Pulmonary artery endothelial cell (primary cell): ENCODE data around the gene ACP7. TPM values are rescaled to one million over a fixed set of nuclear protein-coding genes. Genes with fewer than 3 reads are reported as not detected.
"Not testable (repeated sequence)": the region's sequence is repeated elsewhere in the genome, so short reads cannot be mapped to it uniquely, and the experiment has no call there.

Source experiments
- DNase-seq: peaks from one replicate; pipeline ENCODE4 v3.0.0-alpha.2; 2011; ENCODE audit warnings: low read depth, low spot score
- total RNA-seq: library from RNA; depleted of rRNA; stranded (reverse); fragments of >200 nt; gene quantifications from 2 replicates; pipeline ENCODE4 v1.2.3, GENCODE V29; 2014

The ACP7 gene, protein sequence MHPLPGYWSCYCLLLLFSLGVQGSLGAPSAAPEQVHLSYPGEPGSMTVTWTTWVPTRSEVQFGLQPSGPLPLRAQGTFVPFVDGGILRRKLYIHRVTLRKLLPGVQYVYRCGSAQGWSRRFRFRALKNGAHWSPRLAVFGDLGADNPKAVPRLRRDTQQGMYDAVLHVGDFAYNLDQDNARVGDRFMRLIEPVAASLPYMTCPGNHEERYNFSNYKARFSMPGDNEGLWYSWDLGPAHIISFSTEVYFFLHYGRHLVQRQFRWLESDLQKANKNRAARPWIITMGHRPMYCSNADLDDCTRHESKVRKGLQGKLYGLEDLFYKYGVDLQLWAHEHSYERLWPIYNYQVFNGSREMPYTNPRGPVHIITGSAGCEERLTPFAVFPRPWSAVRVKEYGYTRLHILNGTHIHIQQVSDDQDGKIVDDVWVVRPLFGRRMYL
- total RNA-seq = 0.20 and 0.21 TPM in 2 replicates

DNA sequence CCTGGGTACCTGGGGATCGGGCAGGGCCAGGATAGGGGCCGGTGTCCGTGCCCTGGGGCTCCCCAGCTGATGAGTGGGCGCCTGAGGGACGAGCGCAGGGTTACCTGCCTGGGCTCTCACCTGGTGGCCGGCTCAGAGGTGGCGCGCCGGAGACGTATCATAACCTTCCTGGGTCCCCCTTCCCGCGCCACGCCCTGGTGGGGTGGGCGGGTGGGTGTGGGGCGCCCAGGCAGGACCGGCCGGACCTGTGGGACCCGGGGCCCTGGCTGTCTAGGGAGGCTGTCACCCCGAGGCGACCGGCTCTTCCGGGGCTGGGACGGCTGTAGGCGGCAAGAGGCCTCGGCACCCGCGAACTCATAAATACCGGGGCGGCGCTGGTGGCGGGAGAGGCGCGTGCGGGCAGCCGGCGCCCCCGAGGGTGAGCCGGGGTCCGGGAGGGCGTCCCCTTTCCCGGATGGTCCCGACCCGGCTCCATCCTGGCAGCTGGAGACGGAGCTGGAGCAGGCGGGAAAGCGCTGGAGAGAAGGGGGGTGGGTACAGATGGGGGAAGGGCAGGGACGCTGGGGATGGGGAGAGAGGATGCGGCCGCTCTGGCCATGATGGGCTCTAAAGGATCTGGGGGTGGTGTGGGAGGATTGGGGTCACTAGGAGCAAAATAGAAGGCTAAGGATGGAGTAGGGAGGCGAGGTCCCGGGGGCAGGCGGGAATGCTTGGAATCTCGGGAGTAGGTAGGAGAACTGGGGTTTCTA is at the start of gene ACP7:
TSS of gene ACP7 (plus strand) at position 386 of the 749 bp plus-strand sequence. CDS start 902 bp downstream, outside the sequence.
- no peak for DNase-seq

DNA sequence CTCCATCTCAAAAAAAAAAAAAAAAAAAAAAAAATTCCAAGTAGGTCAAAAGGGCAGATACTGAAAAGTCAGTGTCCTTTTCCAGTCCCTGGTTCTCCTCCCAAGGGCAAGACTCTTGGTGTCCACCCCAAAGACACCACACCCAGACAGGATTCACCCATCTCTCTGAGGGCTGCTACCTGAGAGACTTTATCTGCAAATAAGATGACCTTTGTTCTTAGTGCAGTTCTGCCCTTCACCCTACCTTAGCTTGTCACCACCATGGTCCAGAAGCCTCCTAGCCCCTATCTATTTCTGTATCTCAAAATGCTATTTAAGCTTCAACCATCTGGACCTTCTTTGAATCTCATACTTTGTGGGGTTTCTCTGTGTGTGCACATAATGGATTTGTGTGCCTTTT is 47.6 kb upstream of the ACP7 start:
- DNase-seq = no peak

DNA sequence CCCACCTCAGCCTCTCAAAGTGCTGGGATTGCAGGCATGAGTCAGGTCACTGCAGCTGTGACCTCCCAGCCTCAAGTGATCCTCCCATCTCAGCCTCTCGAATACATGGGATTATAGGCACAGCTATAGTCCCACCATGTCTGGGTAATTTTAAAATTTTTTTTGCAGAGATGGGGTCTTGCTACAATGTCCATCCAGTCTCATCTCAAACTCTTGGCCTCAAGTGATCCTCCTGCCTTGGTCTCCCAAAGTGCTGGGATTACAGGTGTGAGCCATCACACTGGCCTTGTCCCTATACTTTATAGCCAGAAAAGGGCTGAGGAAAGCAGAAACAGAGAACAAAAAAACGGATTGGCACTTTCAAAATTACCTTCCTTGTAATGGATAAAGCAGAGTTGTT is 47.0 kb upstream of the ACP7 start:
- DNase-seq = no peak

DNA sequence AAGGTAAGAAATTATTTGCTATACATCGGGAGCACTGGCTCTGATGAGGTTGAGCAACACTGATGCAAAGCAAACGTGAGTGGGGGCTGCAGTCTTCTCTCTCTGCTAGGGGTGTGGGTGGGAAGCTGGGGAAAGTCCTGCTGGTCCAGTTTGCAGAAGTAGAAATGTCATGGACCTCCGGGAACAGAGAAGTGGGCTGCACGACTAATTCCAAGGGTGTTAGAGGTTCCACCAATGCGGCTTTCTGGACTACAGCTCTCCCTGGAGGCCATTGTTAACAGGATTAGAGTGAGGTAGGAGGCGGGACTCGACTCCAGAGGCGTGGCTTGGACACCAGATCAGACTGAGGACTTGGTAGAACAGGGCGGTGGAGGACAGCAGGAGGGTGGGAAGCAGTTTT is 46.1 kb upstream of the ACP7 start:
- DNase-seq = peak; percentile 11

DNA sequence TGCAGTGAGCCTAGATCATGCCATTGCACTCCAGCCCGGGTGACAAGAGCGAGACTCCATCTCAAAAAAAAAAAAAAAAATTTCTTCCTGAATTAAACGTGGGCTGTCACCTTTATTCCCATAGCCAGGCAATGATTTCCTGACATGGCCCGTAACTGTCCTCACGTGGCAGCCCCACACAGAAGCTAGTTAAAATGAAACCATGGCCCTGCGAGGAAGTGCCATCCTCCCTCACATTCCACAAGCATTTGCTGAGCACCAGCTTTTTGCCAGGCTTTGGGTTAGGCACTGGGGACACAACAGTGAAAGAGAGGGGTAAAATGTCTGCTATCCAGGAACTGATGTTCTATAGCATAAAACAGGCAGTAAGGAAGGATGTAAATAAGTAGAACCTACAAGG is 38.7 kb upstream of the ACP7 start:
- DNase-seq = no peak

DNA sequence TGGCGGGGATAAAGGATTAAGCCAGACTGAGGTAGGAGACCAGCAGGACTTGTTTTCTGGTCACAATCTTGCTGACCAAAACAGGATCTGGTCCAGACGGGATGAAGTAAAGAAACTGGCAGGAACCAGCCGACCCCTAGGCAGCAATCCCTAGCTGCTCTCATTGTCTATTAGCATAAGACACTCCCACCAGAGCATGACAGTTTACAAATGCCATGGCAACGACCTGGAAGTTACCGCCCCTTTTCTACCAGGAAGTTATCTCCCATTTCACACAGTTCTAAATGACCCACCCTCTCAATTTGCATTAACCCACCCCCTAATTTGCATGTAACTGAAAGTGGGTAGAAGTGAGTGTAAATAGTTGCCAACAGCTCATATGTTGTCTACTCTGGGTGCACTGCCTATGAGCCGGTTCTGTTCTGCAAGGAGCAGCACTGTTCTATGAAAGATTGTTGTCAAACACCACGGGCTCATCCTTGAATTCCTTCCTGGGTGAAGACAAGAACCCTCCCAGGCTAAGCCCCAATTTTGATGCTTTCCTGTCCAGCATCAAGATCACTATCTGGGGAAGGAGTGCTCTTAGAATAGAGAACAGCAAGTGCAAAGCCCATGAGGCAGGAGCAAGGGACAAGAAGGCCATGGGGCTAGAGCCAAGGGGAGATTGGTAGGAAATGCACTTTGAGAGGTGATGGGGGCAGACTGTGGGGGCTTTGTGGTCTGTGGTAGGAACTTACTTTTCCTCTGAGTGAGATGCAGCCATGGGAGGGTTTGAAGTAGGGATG is 37.9 kb upstream of the ACP7 start:
- no peak for DNase-seq

DNA sequence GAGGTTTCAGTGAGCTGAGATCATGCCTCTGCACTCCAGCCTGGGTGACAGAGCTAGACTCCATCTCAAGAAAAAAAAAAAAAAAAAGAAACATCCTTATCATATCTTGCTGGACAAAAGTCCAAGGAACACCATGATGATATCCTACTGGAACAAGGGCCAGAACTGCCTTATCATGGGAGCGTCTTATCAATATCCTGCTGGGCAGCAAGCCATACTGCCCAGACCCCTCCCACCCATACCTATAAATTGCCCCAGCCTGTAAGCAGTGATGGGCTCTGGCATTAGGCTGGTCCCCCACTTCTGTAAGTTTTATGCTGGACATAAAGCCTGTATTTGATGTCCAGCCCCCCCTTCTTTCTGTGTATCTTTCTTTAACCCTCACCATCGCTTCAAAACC is 37.1 kb upstream of the ACP7 start:
- no peak for DNase-seq

DNA sequence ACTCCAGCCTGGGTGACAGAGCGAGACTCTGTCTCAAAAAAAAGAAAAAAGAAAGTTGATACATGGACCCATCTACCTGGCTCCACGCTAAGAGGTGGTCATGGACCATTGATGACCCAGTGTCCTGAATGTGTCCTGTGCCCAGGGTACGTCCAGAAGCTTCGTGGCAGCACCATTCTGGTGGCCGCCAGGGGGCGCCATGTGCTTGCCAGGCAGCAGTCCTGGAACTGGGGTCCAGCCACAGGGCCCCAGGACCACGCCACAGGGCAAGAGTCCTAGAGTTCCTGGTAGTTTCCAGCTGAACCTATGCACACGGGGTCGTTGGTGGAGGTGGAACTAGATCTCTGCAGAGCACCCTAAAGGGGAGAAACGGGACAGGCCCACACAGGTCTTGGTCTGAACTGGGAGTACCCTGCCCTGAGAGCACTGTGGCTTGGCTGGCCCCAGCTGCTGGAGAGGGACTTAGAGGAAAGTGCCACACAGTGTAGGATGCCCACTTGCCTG is 31.9 kb upstream of the ACP7 start:
- DNase-seq = peak; percentile 33

DNA sequence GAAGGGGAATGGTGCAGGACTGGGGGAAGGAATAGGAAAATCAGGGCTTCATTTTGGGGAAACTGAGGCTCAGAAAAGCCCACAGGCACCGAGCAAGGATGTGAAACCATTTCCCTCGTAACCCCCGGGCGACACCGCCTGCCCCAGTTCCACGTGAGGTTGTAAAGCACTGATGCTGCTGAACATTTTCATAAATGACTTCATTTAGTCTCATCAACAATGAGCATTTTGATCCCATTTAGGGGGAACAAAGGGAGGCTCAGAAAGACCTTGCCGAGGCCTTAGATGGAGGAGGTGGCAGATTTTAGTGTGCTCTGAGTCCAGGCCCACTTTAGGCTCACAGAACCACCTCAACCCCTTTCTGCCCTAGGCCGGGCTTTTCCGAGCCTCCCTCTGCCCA is 31.3 kb upstream of the ACP7 start:
- no peak for DNase-seq

DNA sequence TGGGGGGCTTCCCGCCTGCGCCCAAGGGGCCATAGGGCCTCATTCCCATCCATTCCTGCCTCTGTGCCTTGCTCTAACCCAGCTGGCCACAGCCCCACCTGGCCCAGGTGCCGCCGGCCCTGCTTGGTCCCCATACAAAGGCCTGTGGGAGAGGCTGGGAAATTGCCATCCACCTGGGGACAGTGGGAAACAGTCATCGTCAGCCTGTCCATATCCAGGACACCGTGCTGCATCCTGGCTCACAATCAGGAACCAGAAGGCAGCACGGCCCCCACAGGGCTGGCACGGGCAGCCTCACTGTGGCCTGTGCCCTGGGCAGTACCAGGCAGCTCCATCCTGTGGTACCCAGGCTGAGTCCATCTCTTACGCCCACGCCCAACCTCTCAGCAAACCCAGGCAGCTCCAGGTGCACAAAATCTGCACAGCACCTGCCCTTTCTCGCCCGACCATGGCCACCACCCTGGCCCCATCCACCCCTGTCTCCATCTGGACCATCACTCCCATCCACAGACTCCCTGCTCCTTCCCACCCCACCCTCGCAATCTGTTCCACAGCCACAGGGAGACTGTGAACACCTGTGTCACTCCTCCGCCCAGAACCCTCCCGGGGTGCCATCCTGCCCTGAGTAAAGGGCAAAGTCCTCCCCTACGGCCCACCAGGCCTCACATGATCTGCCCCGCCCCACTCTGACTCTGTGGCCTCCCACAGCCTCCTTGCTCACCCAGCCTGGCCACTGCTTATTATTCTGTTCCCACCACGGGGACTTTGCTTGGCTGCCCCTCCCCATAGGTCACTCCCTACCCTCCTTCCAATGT is 30.7 kb upstream of the ACP7 start:
- no peak for DNase-seq

DNA sequence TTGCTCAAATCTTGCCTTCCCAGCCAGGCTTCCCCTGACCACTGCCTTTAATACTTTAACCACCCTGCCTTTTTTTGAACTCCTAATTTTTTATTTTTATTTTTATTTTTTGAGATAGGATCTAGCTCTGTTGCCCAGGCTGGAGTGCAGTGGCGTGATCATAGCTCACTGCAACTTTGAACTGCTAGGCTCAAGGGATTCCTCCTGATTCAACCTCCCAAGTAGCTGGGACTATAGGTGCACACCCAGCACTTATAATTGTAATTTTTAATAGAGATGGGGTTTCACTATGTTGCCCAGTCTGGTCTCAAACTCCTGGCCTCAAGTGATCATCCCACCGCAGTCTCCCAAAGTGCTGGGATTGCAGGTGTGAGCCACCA is 30.1 kb upstream of the ACP7 start:
- no peak for DNase-seq

DNA sequence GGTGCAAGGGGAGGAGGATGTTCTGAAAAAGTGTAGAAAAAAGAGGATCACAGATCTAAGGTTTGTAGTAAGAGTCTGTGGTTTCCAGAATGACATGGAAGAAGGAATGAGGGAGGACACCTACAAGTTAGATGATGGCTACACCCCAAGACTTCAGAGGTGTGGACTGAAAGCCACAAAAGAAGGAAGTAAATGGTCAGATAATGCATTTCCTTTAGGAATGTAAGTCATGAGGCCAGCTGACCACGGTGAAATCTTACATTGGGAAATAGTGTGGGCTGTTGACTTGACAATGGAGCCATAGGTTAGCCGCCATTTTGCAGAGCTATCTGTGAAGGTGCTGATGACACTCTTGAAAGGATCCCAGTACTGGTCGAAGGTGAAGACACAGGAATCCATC is 26.6 kb upstream of the ACP7 start:
- DNase-seq = no peak

DNA sequence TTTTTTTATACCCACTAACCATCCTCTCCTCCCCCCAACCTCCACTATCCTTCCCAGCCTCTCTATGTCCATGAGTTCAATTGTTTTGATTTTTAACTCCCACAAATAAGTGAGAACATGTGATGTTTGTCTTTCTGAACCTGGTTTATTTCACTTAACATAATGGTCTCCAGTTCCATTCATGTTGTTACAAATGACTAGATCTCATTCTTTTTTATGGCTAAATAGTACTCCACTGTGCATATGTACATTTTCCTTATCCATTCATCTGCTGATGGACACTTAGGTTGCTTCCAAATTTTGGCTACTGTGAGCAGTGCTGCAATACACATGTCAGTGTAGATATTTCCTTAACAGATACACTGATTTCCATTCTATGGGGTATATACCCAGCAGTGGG is 24.9 kb upstream of the ACP7 start:
- DNase-seq = no peak

DNA sequence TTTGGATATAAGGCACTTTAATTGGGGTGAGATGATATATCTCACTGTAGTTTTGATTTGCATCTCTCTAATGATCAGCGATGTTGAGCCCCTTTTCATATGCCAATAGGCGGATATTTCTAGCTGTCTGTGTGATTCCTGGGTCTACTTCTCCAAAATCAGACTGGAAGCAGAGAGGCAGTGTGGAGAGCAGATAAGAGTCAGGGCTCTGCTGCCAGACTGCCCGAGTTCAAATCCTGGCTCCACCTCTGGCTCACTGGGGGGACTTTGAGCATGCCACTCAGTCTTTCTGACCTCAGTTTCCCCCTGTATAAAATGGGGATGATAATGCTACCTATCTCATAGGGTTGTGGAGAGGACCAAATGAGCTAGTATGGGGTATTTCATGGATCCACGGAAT is 24.0 kb upstream of the ACP7 start:
- no peak for DNase-seq

DNA sequence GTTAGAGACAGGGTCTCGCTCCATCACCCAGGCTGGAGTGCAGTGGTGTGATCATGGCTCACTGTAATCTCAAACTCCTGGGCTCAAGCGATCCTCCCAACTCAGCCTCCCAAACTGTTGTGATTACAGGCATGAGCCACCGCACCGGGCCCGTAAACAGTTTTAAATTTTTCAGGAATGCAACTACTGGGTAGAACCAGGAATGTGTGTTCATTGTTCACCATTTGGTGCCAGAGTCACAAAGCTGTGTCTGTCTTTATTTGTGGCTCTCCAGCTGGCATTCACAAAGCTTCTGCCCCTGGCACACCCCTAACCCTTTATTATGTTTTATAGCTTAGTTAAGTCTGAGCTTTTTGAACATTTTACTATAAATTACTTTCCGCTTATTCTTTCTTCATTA is 19.8 kb upstream of the ACP7 start:
- DNase-seq = no peak

DNA sequence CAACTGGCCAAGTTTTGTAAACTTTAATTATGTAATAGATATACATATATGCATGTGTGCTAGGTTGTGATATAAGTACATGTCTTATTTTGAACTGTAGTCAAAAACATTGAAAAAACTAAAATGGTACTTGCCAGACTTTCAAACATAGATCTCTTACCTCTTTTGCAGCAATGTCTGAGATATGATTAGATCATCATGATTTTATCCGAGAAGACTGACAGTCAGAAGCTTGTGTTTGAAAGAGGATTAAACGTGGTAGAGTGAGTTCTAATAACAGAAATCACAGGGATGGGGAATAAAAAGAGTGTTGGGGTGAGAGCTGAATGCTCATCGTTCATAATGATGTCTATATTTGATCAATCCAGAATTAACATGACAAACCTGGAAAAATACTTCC is 18.2 kb upstream of the ACP7 start:
- no peak for DNase-seq

DNA sequence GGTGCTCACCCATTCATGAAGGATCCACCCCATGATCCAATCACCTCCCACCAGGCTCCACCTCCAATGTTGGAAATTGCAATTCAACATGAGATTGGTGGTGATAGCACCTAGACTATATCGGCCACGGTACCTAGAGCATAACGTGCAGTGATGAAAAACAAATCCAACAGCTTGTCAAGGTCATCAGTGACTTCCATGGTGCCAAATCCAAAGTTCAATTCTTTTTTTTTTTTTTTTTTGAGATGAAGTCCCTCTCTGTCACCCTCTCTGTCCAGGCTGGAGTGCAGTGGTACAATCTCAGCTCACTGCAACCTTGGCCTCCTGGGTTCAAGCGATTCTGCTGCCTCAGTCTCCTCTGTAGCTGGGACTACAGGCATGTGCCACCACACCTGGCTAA is 17.1 kb upstream of the ACP7 start:
- no peak for DNase-seq

DNA sequence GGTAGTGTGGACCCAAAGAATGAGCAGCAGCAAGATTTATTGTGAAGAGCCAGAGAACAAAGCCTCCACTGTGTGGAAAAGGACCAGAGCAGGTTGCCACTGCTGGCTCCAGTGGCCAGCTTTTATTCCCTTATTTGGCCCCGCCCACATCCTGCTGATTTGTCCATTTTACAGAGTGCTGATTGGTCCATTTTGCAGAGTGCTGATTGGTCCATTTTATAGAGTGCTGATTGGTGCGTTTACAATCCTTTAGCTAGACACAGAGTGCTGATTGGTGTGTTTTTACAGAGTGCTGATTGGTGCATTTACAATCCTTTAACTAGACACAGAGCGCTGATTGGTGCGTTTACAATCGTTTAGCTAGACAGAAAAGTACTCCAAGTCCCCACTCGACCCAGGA is 15.9 kb upstream of the ACP7 start:
- not testable (repeated sequence) for DNase-seq

DNA sequence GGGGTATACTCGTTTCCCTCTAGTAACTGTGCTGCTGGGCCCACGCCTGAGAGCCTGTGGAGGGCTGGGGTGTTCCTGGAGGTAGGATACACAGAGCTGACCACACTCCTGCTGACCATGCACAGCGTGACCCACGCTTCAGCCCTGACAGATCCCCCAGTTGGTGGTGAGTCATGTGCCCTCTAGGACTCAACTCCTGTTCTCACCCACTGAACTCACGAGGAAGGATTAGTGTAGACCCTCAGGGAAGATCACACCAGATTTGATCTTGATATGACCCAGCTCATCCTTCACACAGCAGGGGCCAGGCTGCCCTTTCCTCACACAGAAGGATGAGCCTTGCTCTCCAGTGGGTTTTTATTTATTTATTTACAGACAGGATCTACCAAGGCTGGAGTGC is 13.3 kb upstream of the ACP7 start:
- DNase-seq = no peak

DNA sequence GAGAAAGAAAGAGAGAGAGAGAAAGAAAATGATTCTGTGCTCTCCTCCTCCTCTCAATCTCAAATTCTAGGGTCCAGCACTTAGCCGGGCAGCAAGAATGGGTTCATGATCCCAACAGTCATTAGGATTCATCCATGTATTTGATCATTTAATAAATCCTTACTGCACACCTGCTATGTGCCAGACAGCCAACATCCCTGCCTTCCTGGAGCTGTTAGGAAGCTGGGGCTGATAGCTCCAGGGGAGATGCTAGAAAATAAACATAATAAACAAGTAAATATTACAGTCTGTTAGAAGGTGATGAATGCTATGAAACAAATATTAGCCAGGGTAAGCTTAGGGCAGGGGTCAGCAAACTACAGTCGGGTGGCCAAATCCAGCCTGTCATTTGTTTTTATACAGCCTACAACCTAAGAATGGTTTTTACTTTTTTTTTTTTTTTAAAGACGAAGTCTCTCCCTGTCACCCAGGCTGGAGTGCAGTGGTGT is 9.9 kb upstream of the ACP7 start:
- DNase-seq = no peak

DNA sequence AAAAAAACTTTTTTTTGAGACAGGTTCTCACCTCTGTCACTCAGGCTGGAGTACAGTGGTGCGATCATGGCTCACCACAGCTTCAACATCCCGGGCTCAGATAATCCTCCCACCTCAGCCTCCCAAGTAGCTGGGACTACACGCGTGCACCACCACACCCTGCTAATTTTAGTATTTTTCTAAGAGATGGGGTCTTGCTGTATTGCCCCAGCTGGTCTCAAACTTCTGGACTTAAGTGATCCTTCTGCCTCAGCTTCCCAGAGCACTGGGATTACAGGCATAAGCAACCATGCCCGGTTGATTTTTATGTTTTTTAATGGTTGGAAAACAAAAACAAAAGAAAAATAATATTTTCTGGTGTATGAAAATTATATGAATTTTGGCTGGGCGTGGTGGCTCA is 9.2 kb upstream of the ACP7 start:
- no peak for DNase-seq
